ENCODE results near the gene NEURL4. TPM values are rescaled to one million over a fixed set of nuclear protein-coding genes. Genes with fewer than 3 reads are reported as not detected.
A peak's percentile ranks its signal among the peaks of the same experiment; 100 is the strongest.
"Not testable (repeated sequence)": the region's sequence is repeated elsewhere in the genome, so short reads cannot be mapped to it uniquely, and the experiment has no call there.

Gene NEURL4
- polyA plus RNA-seq, 1 donor from 2014 or later = 1.7 TPM

- no peaks in the 10 kb centered on the region for H3K27me3 Mint-ChIP-seq
- peak overlapping the region in 2 of 4 donors; percentile 12 to 65 for H3K4me3 Mint-ChIP-seq
These were observed 25.2 kb upstream of the NEURL4 start for GRCh38 chr17:7354262-7354843.

GRCh38 chr17:7352910-7353635, 23.9 kb upstream of the NEURL4 start:
- Mint-ChIP-seq H3K27ac (peak overlapping the region; percentile 82 to 97 (median 85)), H3K4me3 (peak overlapping the region; percentile 87 to 96 (median 90)), H3K9me3 (no peaks in the 10 kb centered on the region), H3K4me1 (peaks cover 9 to 23% (median 21%) of the 10 kb centered on the region in 3 donors), H3K36me3 (no peaks in the 10 kb centered on the region), H3K27me3 (no peaks in the 10 kb centered on the region)

More at GRCh38 chr17:7354262-7354843, 25.2 kb upstream of the NEURL4 start:
- no peaks in the 10 kb centered on the region for H3K36me3 Mint-ChIP-seq
- H3K27ac Mint-ChIP-seq = peak overlapping the region in 1 of 3 donors; percentile 73
- H3K4me1 Mint-ChIP-seq = peaks cover 9 to 23% (median 21%) of the 10 kb centered on the region in 3 donors
- no peaks in the 10 kb centered on the region for H3K9me3 Mint-ChIP-seq

GRCh38 chr17:7352503-7352889, 23.4 kb upstream of the NEURL4 start:
- peak overlapping the region; percentile 82 to 97 (median 85) for H3K27ac Mint-ChIP-seq
- H3K4me1 Mint-ChIP-seq = peaks cover 9 to 23% (median 21%) of the 10 kb centered on the region in 3 donors
- no peaks in the 10 kb centered on the region for H3K9me3 Mint-ChIP-seq
- H3K36me3 Mint-ChIP-seq = no peaks in the 10 kb centered on the region
- H3K4me3 Mint-ChIP-seq = peak overlapping the region; percentile 87 to 96 (median 90)
- H3K27me3 Mint-ChIP-seq = no peaks in the 10 kb centered on the region

DNA sequence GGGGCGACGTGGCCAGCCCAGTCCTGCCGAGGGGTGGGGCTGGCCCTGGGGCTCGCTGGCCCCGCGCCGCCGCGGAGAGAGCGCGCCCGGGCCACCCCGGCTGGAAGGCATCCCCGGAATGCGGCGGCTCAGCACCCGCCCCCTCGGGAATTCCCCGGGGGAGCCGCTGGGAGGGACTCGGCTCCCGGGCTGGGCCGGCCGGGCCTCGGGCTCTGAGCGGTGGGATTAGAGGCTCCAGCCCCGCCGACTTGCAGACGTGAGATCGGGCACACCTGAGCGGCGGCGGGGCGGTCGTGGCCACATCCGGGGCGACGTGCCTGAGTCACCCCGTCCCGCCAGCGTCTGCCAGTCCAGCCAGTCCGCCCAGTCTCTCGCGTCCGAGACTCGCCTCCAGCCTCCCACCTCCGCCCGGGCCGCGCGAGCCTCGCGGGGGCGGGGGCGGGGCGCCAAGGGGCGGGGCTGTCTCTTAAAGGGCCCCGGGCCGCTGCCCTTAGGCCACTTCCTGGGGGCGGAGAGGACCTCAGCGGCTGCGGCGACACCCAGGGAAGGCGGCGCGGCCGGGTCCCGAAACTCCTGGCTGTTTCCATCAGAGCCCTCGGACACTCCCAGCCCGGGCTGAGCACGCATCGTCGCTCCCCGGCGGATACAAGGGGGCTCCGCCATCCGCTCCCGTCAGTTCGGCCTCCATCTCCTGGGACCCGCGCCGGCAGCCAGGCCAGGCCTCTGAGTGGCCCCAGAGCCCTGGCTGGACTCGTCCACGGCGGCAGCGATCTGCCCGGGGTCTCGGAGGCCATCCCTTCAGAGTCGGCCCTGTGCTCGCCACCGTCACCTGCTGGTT, 22.7 kb upstream of the NEURL4 start, which contains the start of gene KCTD11:
Gene KCTD11, plus strand, starts transcription at position 498 of the 838 bp plus-strand sequence.
- H3K9me3 Mint-ChIP-seq = no peaks in the 10 kb centered on the region
- H3K27me3 Mint-ChIP-seq = no peaks in the 10 kb centered on the region
- H3K27ac Mint-ChIP-seq = peak within 1 kb of the TSS; percentile 82 to 99 (median 97)
- no peaks in the 10 kb centered on the region for H3K36me3 Mint-ChIP-seq
- peak within 1 kb of the TSS; percentile 87 to 96 (median 90) for H3K4me3 Mint-ChIP-seq
- peaks cover 9 to 23% (median 21%) of the 10 kb centered on the region in 3 donors for H3K4me1 Mint-ChIP-seq

- Mint-ChIP-seq H3K36me3 (no peaks in the 10 kb centered on the region), H3K4me3 (peak overlapping the region in 2 of 4 donors; percentile 38 to 88), H3K4me1 (peaks cover 15 to 20% (median 15%) of the 10 kb centered on the region in 3 donors), H3K27me3 (no peaks in the 10 kb centered on the region), H3K9me3 (no peaks in the 10 kb centered on the region), H3K27ac (peak overlapping the region; percentile 57 to 99 (median 63))
These were observed 19.5 kb upstream of the NEURL4 start for GRCh38 chr17:7348478-7349242.

DNA sequence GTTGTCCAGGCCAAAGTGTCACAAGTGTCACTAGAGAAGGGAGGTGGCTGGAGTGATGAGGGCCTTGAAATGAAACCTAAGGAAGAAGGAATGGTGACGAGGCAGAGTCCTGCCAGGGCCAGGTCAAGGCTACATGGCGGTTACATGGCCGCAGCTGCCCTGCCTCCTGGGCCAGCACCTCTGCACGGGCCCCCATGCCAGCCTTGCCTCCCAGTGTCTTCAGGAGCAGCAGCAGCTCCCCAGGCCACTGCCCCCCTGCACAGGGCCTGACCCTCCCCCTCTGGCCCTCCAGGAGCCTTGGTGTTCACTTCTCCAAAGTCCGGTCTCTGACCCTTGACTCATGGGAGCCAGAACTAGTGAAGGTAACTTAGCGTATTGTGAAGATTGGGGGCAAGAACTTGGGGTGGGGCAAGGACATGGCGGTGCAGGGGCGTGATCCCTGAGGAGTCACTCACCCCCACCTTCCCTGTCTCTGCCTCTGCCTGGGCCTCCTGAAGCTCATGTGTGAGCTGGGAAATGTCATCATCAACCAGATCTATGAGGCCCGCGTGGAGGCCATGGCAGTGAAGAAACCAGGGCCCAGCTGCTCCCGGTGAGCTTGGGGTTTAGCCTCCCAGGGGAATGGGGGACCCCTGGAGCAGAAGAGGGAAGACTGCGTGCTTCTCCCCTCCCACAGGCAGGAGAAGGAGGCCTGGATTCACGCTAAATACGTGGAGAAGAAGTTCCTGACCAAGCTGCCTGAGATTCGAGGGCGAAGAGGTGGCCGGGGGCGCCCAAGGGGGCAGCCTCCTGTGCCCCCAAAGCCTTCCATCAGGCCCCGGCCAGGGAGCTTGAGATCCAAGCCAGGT, 18.7 kb upstream of the NEURL4 start:
- H3K27me3 Mint-ChIP-seq = no peaks in the 10 kb centered on the region
- no peaks in the 10 kb centered on the region for H3K9me3 Mint-ChIP-seq
- peaks cover 13 to 15% (median 15%) of the 10 kb centered on the region in 3 donors for H3K4me1 Mint-ChIP-seq
- peak overlapping the region in 1 of 3 donors; percentile 16 for H3K27ac Mint-ChIP-seq
- H3K36me3 Mint-ChIP-seq = no peaks in the 10 kb centered on the region
- H3K4me3 Mint-ChIP-seq = no peak overlapping the region

- no peaks in the 10 kb centered on the region for H3K9me3 Mint-ChIP-seq
- no peak overlapping the region for H3K4me3 Mint-ChIP-seq
- H3K4me1 Mint-ChIP-seq = peaks cover 7 to 15% (median 10%) of the 10 kb centered on the region in 3 donors
- H3K27ac Mint-ChIP-seq = no peak overlapping the region
- no peaks in the 10 kb centered on the region for H3K36me3 Mint-ChIP-seq
- no peaks in the 10 kb centered on the region for H3K27me3 Mint-ChIP-seq
These were observed 17.9 kb upstream of the NEURL4 start for GRCh38 chr17:7346761-7347614.

DNA sequence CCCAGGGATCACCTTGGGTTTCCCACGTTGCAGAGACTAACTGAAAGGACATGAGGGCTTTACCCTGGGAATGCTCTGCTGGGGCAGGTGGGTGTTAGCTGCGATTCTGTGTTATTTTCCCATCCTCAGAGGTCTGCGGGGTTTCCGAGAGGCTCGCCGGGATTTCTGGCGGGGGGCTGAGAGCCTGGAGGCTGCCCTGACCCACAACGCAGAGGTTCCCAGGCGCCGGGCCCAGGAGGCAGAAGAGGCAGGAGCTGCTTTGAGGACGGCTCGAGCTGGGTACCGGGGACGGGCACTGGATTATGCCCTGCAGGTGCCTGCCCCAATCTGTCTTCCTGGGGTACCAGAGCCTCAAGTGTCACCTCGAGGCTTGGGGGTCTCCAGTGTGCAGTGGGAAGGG, 14.1 kb upstream of the NEURL4 start:
- Mint-ChIP-seq H3K27me3 (no peaks in the 10 kb centered on the region), H3K4me3 (no peak overlapping the region), H3K9me3 (no peaks in the 10 kb centered on the region), H3K27ac (peak overlapping the region in 1 of 3 donors; percentile 65), H3K36me3 (no peaks in the 10 kb centered on the region), H3K4me1 (peaks cover 4 to 10% (median 10%) of the 10 kb centered on the region in 3 donors)

GRCh38 chr17:7341842-7342241, 12.7 kb upstream of the NEURL4 start:
- Mint-ChIP-seq H3K27me3 (no peaks in the 10 kb centered on the region), H3K4me3 (no peak overlapping the region), H3K27ac (no peak overlapping the region), H3K4me1 (peaks cover 13 to 19% (median 14%) of the 10 kb centered on the region in 3 donors), H3K9me3 (no peaks in the 10 kb centered on the region), H3K36me3 (no peaks in the 10 kb centered on the region)

DNA sequence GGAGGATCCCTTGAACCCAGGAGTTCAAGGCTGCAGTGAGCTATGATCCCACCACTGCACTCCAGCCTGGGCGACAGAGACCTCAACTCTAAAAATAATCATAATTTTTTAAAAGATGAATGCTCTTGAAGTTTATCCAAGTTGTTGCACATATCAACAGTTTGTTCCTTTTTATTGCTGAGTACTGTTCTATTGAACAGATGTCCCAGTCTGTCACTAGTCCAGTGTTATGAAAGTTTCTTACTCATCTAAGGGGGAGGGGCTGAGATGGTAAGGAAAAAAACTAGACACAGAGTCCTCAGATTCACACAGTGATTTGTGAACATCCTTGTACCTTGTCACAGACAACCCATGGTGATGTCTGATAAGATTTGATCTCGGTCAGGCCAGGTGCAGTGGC, 11.0 kb upstream of the NEURL4 start:
- no peak overlapping the region for H3K4me3 Mint-ChIP-seq
- peak overlapping the region in 2 of 3 donors; percentile 41 to 57 for H3K27ac Mint-ChIP-seq
- H3K4me1 Mint-ChIP-seq = peaks cover 13 to 28% (median 18%) of the 10 kb centered on the region in 3 donors

GRCh38 chr17:7337600-7337999, 8.5 kb upstream of the NEURL4 start:
- not testable (repeated sequence) for H3K27me3 Mint-ChIP-seq, H3K9me3 Mint-ChIP-seq, H3K36me3 Mint-ChIP-seq
- Mint-ChIP-seq H3K4me3 (peak overlapping the region; percentile 82 to 96 (median 90)), H3K27ac (peak overlapping the region; percentile 75 to 89 (median 88)), H3K4me1 (peaks cover 21 to 38% (median 22%) of the 10 kb centered on the region in 3 donors)

More for the DNA sequence above, 11.0 kb upstream of the NEURL4 start:
- H3K9me3 Mint-ChIP-seq = no peaks in the 10 kb centered on the region
- H3K36me3 Mint-ChIP-seq = no peaks in the 10 kb centered on the region
- no peaks in the 10 kb centered on the region for H3K27me3 Mint-ChIP-seq

DNA sequence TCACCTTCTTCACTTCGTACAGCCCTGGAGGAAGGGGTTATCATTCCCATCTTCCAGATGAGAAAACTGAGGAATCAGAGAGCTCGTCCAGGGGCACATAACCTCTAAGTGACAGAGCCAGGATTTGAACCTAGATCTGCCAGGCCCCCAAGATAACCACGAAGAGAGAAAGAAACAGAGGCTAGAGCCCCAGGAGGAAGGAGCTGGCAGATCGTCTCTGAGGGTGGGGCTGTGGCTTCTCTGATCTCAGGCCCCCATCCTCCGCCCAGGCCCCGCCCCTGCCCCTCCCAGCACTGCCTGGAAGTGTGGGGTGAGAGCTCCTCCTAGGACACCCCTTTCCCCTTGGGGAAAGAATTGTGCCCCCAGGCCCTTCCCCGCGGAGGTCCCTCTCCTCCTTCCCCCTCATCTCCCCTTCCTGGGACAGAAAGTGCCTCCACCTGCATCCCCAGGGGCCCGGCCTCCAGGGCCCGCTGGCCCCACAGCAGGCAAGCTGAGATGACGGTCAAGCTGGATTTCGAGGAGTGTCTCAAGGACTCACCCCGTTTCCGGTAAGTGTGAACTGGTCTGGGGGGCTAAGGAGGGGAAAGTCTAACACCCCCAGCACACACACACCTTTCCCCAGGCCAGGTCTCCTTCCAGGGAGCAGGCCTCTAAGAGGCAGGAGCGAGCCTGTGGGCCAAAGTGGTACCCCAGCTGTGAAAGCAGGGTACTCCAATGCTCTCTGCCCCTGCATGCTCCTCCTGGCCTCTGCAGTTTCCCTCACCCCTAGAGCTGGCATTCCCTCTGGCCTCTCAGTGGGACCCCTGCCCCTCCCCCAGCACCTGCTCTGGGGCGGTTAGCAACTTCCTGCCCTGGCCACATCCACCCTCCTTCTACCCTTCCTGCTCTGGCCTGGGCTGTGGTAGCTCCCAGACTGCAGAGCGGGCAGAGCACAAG, 7.4 kb upstream of the NEURL4 start, which contains the start of gene ACAP1:
Gene ACAP1, plus strand, starts transcription at position 290 of the 936 bp plus-strand sequence. Its CDS starts 206 bp downstream, at position 496.
- Mint-ChIP-seq H3K4me1 (peaks cover 25 to 43% (median 29%) of the 10 kb centered on the region in 3 donors), H3K4me3 (peak within 1 kb of the TSS; percentile 82 to 96 (median 90)), H3K36me3 (no peaks in the 10 kb centered on the region), H3K27ac (peak within 1 kb of the TSS; percentile 75 to 95 (median 89)), H3K9me3 (no peaks in the 10 kb centered on the region), H3K27me3 (no peaks in the 10 kb centered on the region)

All from IgD-negative memory B cell (primary cell).